ENCODE data around the gene MRI1.

Gene MRI1

GRCh38 chr19:13804830-13805683 is 40.7 kb downstream of the MRI1 start:
- no peak for TF ChIP-seq CTCF (IDR thresholded peaks at IDR 0.05; ENCODE audit: borderline replicate concordance, control extremely low read depth, extremely low read depth, insufficient read depth, missing control alignments)
- no peak for DNase-seq (ENCODE audit: low spot score)
- in situ Hi-C loops (cut with MboI; ENCODE audit: low sequenced_read_pairs, unreplicated experiment): no loop called here

- in situ Hi-C loops (cut with MboI; ENCODE audit: low sequenced_read_pairs, unreplicated experiment): no loop called here
Observed at GRCh38 chr19:13806728-13807127, 42.4 kb downstream of the MRI1 start.

GRCh38 chr19:13807421-13808021 is 43.2 kb downstream of the MRI1 start:
- no peak for DNase-seq (ENCODE audit: low spot score)
- in situ Hi-C loops (cut with MboI; ENCODE audit: low sequenced_read_pairs, unreplicated experiment): no loop called here
- no peak for TF ChIP-seq CTCF (IDR thresholded peaks at IDR 0.05; ENCODE audit: borderline replicate concordance, control extremely low read depth, extremely low read depth, insufficient read depth, missing control alignments)

More at GRCh38 chr19:13806728-13807127, 42.4 kb downstream of the MRI1 start:
- TF ChIP-seq CTCF (IDR thresholded peaks at IDR 0.05; ENCODE audit: borderline replicate concordance, control extremely low read depth, extremely low read depth, insufficient read depth, missing control alignments): no peak
- no peak for DNase-seq (ENCODE audit: low spot score)

- in situ Hi-C loops (cut with MboI; ENCODE audit: low sequenced_read_pairs, unreplicated experiment): no loop called here
- TF ChIP-seq CTCF (IDR thresholded peaks at IDR 0.05; ENCODE audit: borderline replicate concordance, control extremely low read depth, extremely low read depth, insufficient read depth, missing control alignments): no peak
- no peak for DNase-seq (ENCODE audit: low spot score)
Observed at GRCh38 chr19:13808856-13809255, 44.5 kb downstream of the MRI1 start.

- in situ Hi-C loops (cut with MboI; ENCODE audit: low sequenced_read_pairs, unreplicated experiment): no loop called here
- no peak for TF ChIP-seq CTCF (IDR thresholded peaks at IDR 0.05; ENCODE audit: borderline replicate concordance, control extremely low read depth, extremely low read depth, insufficient read depth, missing control alignments)
- no peak for DNase-seq (ENCODE audit: low spot score)
Observed at GRCh38 chr19:13812544-13812943, 48.2 kb downstream of the MRI1 start.

- in situ Hi-C loops (cut with MboI; ENCODE audit: low sequenced_read_pairs, unreplicated experiment): no loop called here
Observed at GRCh38 chr19:13813147-13813546, 48.8 kb downstream of the MRI1 start.

More at GRCh38 chr19:13813147-13813546, 48.8 kb downstream of the MRI1 start:
- TF ChIP-seq CTCF (IDR thresholded peaks at IDR 0.05; ENCODE audit: borderline replicate concordance, control extremely low read depth, extremely low read depth, insufficient read depth, missing control alignments): no peak
- DNase-seq (ENCODE audit: low spot score): no peak
